ENCODE results near the gene HMGCR. TPM values are rescaled to one million over a fixed set of nuclear protein-coding genes. Genes with fewer than 3 reads are reported as not detected.
A peak's percentile ranks its signal among the peaks of the same experiment; 100 is the strongest.
"Not testable (repeated sequence)": the region's sequence is repeated elsewhere in the genome, so short reads cannot be mapped to it uniquely, and the experiment has no call there.

The HMGCR gene
- total RNA-seq, 6 donors from 2014 or later: 29.3 to 93.7 (median 72.5) TPM

DNA sequence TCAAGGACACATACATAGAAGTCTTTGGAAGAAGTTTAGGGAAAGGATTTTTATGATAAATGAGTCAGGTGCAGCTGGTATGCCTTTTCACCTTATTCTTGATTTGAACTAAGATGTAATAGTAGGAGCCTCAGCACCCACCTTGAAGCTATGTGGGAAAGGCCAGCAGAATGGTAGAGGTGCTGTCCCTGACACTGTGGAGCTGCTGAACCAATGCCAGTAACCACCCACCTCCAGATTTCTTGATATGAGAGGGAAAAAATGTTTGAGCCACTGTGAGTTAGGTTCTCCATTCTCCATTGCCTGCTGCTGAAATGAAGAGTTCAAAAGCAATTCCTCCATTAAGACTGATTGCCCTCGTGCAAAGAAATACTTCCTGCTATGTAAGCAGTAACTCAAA lies 12.2 kb upstream of the HMGCR start:
- H3K4me3 ChIP-seq: no peak overlapping the region
- TF ChIP-seq EP300 (IDR thresholded peaks at IDR 0.05) (no peak), POLR2AphosphoS5 (IDR thresholded peaks at IDR 0.05) (no peak), POLR2A (IDR thresholded peaks at IDR 0.05) (no peak)
- TF ChIP-seq, protein P1, sequence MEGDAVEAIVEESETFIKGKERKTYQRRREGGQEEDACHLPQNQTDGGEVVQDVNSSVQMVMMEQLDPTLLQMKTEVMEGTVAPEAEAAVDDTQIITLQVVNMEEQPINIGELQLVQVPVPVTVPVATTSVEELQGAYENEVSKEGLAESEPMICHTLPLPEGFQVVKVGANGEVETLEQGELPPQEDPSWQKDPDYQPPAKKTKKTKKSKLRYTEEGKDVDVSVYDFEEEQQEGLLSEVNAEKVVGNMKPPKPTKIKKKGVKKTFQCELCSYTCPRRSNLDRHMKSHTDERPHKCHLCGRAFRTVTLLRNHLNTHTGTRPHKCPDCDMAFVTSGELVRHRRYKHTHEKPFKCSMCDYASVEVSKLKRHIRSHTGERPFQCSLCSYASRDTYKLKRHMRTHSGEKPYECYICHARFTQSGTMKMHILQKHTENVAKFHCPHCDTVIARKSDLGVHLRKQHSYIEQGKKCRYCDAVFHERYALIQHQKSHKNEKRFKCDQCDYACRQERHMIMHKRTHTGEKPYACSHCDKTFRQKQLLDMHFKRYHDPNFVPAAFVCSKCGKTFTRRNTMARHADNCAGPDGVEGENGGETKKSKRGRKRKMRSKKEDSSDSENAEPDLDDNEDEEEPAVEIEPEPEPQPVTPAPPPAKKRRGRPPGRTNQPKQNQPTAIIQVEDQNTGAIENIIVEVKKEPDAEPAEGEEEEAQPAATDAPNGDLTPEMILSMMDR (IDR thresholded peaks at IDR 0.05): no peak
- DNase-seq (no peak), ATAC-seq (ENCODE audit: low FRiP score in 2 of 2) (no peak)
- no peak overlapping the region for H3K27ac ChIP-seq
- H3K9me3 ChIP-seq: no peaks in the 10 kb centered on the region
- no peaks in the 10 kb centered on the region for H3K27me3 ChIP-seq
- H3K4me1 ChIP-seq: peaks cover 0 to 4% (median 0%) of the 10 kb centered on the region in 4 donors
- H3K36me3 ChIP-seq: no peaks in the 10 kb centered on the region
- 48 to 62% methylated on average over 1 of the region's 1 CpG for WGBS, 2 donors

DNA sequence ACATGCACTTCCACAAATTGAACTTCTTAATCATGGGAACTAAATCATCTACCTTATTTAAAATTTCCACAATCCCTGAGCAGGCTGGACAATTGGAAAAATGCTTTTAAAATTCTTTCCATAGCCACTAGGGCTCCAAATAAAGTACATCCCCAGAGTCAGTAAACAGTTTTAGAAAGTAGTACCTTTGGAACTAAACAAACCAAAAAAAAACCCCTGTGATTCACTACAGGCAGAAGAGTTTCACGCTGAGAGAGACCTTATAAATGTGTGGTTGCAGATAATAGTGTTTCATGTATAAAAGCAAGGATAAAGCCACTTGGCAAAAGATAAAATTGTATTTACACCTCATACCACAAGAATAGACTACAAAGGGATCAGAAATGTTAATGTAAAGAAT lies 11.8 kb upstream of the HMGCR start:
- Histone ChIP-seq H3K36me3 (no peaks in the 10 kb centered on the region), H3K27me3 (no peaks in the 10 kb centered on the region), H3K27ac (no peak overlapping the region), H3K9me3 (no peaks in the 10 kb centered on the region), H3K4me1 (peaks cover 0 to 4% (median 0%) of the 10 kb centered on the region in 4 donors), H3K4me3 (no peak overlapping the region)
- 58 to 63% methylated on average over 1 of the region's 1 CpG for WGBS, 2 donors
- DNase-seq (no peak), ATAC-seq (ENCODE audit: low FRiP score in 2 of 2) (no peak)
- TF ChIP-seq, protein P1 (IDR thresholded peaks at IDR 0.05): no peak
- TF ChIP-seq EP300 (IDR thresholded peaks at IDR 0.05) (no peak), POLR2A (IDR thresholded peaks at IDR 0.05) (no peak), POLR2AphosphoS5 (IDR thresholded peaks at IDR 0.05) (no peak)

DNA sequence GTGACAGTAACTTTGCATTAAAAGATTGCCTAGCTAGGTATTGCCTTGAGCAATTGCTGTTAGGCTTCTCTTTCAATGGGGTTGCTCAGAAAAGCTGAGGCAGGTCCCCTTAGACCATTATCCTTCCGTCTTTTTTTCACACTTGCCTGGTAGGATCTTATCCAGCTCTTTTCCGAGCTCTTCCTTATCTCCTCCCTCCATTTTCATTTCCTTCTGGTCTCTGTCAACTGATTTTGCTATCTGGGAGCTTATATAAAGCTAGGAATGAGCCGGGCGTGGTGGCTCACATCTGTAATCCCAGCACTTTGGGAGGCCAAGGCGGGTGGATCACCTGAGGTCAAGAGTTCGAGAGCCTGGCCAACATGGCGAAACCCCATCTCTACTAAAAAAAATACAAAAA lies 6.6 kb upstream of the HMGCR start:
- Histone ChIP-seq H3K27me3 (no peaks in the 10 kb centered on the region), H3K4me3 (no peak overlapping the region), H3K27ac (no peak overlapping the region), H3K36me3 (no peaks in the 10 kb centered on the region), H3K4me1 (no peaks in the 10 kb centered on the region), H3K9me3 (no peaks in the 10 kb centered on the region)
- DNase-seq (no peak), ATAC-seq (ENCODE audit: low FRiP score in 2 of 2) (no peak)
- WGBS, 2 donors: 89 to 97% methylated on average over 7 of the region's 7 CpGs
- no peak for TF ChIP-seq POLR2A (IDR thresholded peaks at IDR 0.05)
- TF ChIP-seq EP300 (IDR thresholded peaks at IDR 0.05): no peak
- TF ChIP-seq, protein P1 (IDR thresholded peaks at IDR 0.05): no peak
- TF ChIP-seq POLR2AphosphoS5 (IDR thresholded peaks at IDR 0.05): no peak

DNA sequence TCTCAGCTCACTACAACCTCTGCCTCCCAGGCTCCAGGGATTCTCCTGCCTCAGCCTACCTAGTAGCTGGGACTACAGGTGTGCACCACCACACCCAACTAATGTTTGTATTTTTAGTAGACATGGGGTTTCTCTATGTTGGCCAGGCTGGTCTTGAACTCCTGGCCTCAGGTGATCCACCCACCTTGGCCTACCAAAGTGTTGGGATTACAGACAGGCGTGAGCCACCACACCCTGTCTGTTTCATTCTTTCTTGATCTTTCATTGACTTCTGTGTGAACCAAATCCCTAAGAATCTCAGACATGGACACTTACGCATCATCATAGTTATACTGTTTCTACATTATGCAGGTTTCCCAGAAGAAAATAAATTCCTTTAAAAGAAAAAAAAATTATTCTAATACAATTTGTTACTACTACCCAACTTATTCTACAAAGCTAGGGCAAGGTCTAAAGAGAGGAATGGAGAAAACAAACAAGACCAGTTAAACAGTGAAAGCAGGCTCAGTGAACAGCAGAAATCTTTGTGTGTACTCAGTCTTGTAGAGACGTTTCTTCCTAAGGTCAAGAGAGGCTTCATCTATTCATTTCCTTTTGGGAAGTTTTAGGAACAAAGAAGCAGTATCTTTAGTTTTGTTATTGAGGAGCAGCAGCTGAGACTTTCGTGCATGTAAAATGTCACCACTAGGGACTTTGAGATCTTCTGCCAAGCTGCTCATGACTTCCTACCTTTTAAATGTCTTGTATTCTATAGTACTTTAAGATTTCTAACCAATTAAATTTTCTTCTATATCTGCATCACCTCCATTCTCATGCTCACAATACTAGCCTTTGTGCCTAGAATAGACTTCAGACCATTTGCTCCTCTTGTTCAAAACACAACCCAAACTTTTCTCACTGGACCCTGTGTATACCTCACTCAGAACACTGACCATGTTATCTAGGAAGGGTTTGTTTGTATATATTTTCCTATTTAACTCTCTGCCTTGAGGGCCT lies 5.6 kb upstream of the HMGCR start:
- WGBS, 2 donors: 62 to 69% methylated on average over 4 of the region's 4 CpGs
- Histone ChIP-seq H3K4me1 (peaks cover 4 to 8% (median 6%) of the 10 kb centered on the region in 4 donors), H3K4me3 (no peak overlapping the region), H3K36me3 (no peaks in the 10 kb centered on the region), H3K27me3 (no peaks in the 10 kb centered on the region), H3K27ac (no peak overlapping the region), H3K9me3 (no peaks in the 10 kb centered on the region)
- DNase-seq (no peak), ATAC-seq (ENCODE audit: low FRiP score in 2 of 2) (no peak)
- TF ChIP-seq POLR2AphosphoS5 (IDR thresholded peaks at IDR 0.05) (no peak), EP300 (IDR thresholded peaks at IDR 0.05) (no peak), POLR2A (IDR thresholded peaks at IDR 0.05) (no peak)
- TF ChIP-seq, protein P1 (IDR thresholded peaks at IDR 0.05): no peak

DNA sequence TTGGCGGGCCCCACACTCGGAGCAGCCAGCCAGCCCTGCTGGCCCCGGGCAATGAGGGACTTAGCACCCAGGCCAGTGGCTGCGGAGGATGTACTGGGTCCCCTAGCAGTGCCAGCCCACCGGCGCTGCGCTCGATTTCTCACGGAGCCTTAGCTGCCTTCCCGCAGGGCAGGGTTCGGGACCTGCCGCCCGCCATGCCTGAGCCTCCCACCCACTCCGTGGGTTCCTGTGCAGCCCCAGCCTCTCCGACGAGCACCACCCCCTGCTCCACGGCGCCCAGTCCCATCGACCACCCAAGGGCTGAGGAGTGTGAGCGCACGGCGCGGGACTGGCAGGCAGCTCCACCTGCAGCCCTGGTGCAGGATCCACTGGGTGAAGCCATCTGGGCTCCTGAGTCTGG lies 3.3 kb upstream of the HMGCR start:
- not testable (repeated sequence) for ATAC-seq (ENCODE audit: low FRiP score in 2 of 2); H3K27ac ChIP-seq; H3K36me3 ChIP-seq; H3K9me3 ChIP-seq; H3K4me3 ChIP-seq; H3K27me3 ChIP-seq
- 97 to 98% methylated on average over 7 of the region's 23 CpGs for WGBS, 2 donors
- peaks cover 10 to 22% (median 15%) of the 10 kb centered on the region in 4 donors for H3K4me1 ChIP-seq
- DNase-seq: peak in 1 of 2 donors; percentile 80

DNA sequence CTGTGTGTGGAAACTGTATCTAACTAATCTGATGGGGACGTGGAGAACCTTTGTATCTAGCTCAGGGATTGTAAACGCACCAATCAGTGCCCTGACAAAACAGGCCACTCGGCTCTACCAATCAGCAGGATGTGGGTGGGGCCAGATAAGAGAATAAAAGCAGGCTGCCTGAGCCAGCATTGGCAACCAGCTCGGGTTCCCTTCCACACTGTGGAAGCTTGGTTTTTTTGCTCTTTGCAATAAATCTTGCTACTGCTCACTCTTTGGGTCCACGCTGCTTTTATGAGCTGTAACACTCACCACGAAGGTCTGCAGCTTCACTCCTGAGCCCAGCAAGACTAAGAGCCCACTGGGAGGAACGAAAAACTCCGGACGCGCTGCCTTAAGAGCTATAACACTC lies 2.6 kb upstream of the HMGCR start:
- ATAC-seq (ENCODE audit: low FRiP score in 2 of 2); DNase-seq; H3K27me3 ChIP-seq; H3K36me3 ChIP-seq; H3K9me3 ChIP-seq; H3K27ac ChIP-seq; H3K4me3 ChIP-seq: not testable (repeated sequence)
- H3K4me1 ChIP-seq: peaks cover 13 to 23% (median 18%) of the 10 kb centered on the region in 4 donors
- WGBS, 2 donors: 87 to 93% methylated on average over 9 to 10 of the region's 10 CpGs
